Fibroblast of the aortic adventitia (primary cell): ENCODE data around the gene PALM3. TPM values are rescaled to one million over a fixed set of nuclear protein-coding genes. Genes with fewer than 3 reads are reported as not detected.
A peak's percentile ranks its signal among the peaks of the same experiment; 100 is the strongest.

Source experiments
- DNase-seq: peaks from one replicate; pipeline ENCODE4 v3.0.0-alpha.2; 2010; ENCODE audit warnings: low read depth
- H3K4me3 ChIP-seq: 2 replicates; pipeline ENCODE4 v1.5.1; 2011; ENCODE audit warnings: low read depth, mild to moderate bottlenecking, control low read depth, low read length, moderate library complexity
- CTCF ChIP-seq: IDR thresholded peaks from 2 replicates; pipeline ENCODE4 v1.5.1; 2011; ENCODE audit warnings: mild to moderate bottlenecking, low read length, control low read depth, inconsistent platforms; ENCODE audit not compliant: insufficient read depth
- total RNA-seq: library from RNA; depleted of rRNA; stranded (reverse); fragments of >200 nt; gene quantifications from 2 replicates; pipeline ENCODE4 v1.2.3, GENCODE V29; 2012; ENCODE audit warnings: low replicate concordance

The PALM3 gene
- total RNA-seq, 1 donor: not detected

- H3K4me3 ChIP-seq: peak overlapping the region; percentile 78
- no peak for TF ChIP-seq CTCF
- DNase-seq: no peak
Measured at GRCh38 chr19:14081797-14082674, 20.2 kb upstream of the PALM3 start.

GRCh38 chr19:14080887-14081796, 19.3 kb upstream of the PALM3 start:
- no peak for TF ChIP-seq CTCF
- peak; percentile 100 for DNase-seq

GRCh38 chr19:14078411-14078810, 16.5 kb upstream of the PALM3 start:
- peak; percentile 66 for DNase-seq
- H3K4me3 ChIP-seq: no peak overlapping the region
- no peak for TF ChIP-seq CTCF

More at GRCh38 chr19:14080887-14081796, 19.3 kb upstream of the PALM3 start:
- H3K4me3 ChIP-seq: peak overlapping the region; percentile 81

DNA sequence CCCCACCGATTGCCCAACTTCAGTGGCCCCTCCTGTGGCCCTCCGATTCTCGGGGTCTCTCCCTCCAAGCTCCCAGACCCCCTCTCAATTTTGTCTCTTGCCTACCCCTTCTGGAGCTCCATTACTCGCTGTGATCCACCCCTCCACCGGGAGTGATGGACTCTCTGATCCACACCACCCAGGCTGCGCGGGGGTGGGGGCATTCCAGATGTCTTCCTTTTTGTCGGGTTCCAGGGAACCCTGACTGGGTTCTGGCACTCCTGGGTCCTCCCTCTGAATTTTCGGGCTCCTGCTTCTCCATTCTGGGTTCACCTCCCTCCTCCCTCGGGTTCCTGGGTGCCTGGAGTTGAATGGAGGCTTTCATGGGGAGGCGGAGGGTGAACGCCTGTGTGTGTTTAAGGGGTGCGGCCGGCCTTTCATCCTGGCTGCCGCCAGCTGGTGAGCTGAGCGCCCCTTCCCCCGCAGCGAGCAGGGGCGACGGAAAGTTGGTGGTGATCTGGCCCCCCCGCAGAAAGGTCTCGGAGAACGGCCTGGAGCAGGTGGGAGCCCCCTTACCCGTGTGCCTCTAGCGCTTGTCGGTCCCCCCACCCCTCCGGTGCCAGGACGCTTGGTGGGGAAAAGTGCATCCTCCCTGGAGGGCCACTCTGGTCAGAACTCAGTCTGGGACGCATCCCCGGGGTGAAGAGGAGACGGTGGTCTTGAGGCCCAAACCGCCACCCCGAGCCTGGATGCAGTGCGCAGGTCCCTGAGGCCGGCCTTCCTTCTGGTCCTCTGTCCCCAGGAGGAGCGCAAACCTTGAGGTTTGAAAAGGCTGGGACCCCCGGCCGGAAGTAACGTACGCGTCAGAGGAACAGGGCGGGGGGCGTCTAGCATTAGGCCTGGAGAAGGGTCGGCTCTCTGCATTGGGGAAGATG, 12.3 kb upstream of the PALM3 start:
- DNase-seq: no peak
- H3K4me3 ChIP-seq: peak overlapping the region; percentile 80
- no peak for TF ChIP-seq CTCF

DNA sequence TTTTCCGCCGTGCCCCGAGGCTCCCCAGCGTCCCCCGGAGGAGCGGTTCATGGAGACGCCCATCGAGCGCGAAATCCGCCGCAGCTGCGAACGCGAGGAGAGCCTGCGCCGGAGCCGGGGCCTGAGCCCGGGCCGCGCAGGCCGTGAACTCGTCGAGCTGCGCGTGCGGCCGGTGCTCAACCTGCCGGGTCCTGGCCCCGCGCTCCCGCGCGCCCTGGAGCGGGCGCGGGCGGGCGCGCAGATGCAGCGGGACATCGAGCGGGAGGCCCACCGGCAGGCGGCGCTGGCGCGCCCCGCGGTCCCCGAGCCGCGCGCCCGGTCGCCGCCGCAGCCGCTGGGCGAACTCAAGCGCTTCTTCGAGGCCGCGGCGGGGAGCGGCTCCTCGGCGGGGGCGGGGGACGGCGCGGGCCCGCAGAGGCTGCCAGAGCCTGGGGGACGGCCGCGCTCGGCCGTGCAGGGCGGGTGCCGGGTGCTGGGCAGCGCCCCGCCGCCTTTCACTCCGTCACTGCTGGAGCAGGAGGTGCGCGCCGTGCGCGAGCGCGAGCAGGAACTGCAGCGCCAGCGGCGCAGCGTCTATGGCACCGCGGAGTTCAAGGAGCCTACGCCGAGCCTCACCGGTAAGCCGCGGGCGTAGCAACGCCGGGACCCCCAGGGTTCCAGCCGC, 11.5 kb upstream of the PALM3 start:
- peak overlapping the region; percentile 80 for H3K4me3 ChIP-seq
- peak; percentile 82 for DNase-seq
- peak; percentile 37 for TF ChIP-seq CTCF
